ENCODE results near the gene PRXL2C. TPM values are rescaled to one million over a fixed set of nuclear protein-coding genes. Genes with fewer than 3 reads are reported as not detected.
"Not testable (repeated sequence)": the region's sequence is repeated elsewhere in the genome, so short reads cannot be mapped to it uniquely, and the experiment has no call there.

PRXL2C gene
- total RNA-seq, 1 donor from 2014 or later: 4.6 TPM

GRCh38 chr9:96619124-96619465 is 36.0 kb downstream of the PRXL2C start:
- Mint-ChIP-seq H3K27me3 (ENCODE audit: low read depth) (no peaks in the 10 kb centered on the region), H3K36me3 (no peaks in the 10 kb centered on the region), H3K9me3 (no peaks in the 10 kb centered on the region), H3K27ac (no peak overlapping the region), H3K4me1 (peaks cover 35% of the 10 kb centered on the region), H3K4me3 (peak overlapping the region; percentile 51)
- DNase-seq (ENCODE audit: low spot score in 2 of 2, unreplicated experiment in 2 of 2): peak in 1 of 2 experiments; percentile 41
- TF ChIP-seq CTCF (IDR thresholded peaks at IDR 0.05; ENCODE audit: unreplicated experiment): no peak

GRCh38 chr9:96618209-96619123 is 36.7 kb downstream of the PRXL2C start:
- DNase-seq (ENCODE audit: low spot score in 2 of 2, unreplicated experiment in 2 of 2): peak; percentile 28 to 55
- Mint-ChIP-seq H3K4me1 (peaks cover 36% of the 10 kb centered on the region), H3K4me3 (peak overlapping the region; percentile 72), H3K27ac (peak overlapping the region; percentile 85), H3K9me3 (no peaks in the 10 kb centered on the region), H3K27me3 (ENCODE audit: low read depth) (no peaks in the 10 kb centered on the region), H3K36me3 (no peaks in the 10 kb centered on the region)
- no peak for TF ChIP-seq CTCF (IDR thresholded peaks at IDR 0.05; ENCODE audit: unreplicated experiment)

GRCh38 chr9:96617439-96618185 is 37.5 kb downstream of the PRXL2C start:
- Mint-ChIP-seq H3K9me3 (no peaks in the 10 kb centered on the region), H3K4me3 (peak overlapping the region; percentile 72), H3K27ac (peak overlapping the region; percentile 85), H3K4me1 (peaks cover 44% of the 10 kb centered on the region), H3K27me3 (ENCODE audit: low read depth) (no peaks in the 10 kb centered on the region), H3K36me3 (no peaks in the 10 kb centered on the region)
- no peak for DNase-seq (ENCODE audit: low spot score in 2 of 2, unreplicated experiment in 2 of 2)
- TF ChIP-seq CTCF (IDR thresholded peaks at IDR 0.05; ENCODE audit: unreplicated experiment): no peak

GRCh38 chr9:96616817-96617438 is 38.2 kb downstream of the PRXL2C start:
- peak overlapping the region; percentile 85 for H3K27ac Mint-ChIP-seq
- no peaks in the 10 kb centered on the region for H3K9me3 Mint-ChIP-seq
- no peak for TF ChIP-seq CTCF (IDR thresholded peaks at IDR 0.05; ENCODE audit: unreplicated experiment)
- H3K36me3 Mint-ChIP-seq: no peaks in the 10 kb centered on the region
- H3K4me1 Mint-ChIP-seq: peaks cover 51% of the 10 kb centered on the region
- peak overlapping the region; percentile 72 for H3K4me3 Mint-ChIP-seq
- DNase-seq (ENCODE audit: low spot score in 2 of 2, unreplicated experiment in 2 of 2): no peak
- H3K27me3 Mint-ChIP-seq (ENCODE audit: low read depth): no peaks in the 10 kb centered on the region

- H3K27ac Mint-ChIP-seq: no peak overlapping the region
- H3K27me3 Mint-ChIP-seq (ENCODE audit: low read depth): no peaks in the 10 kb centered on the region
- H3K4me1 Mint-ChIP-seq: peaks cover 45% of the 10 kb centered on the region
- TF ChIP-seq CTCF (IDR thresholded peaks at IDR 0.05; ENCODE audit: unreplicated experiment): no peak
- H3K36me3 Mint-ChIP-seq: no peaks in the 10 kb centered on the region
- DNase-seq (ENCODE audit: low spot score in 2 of 2, unreplicated experiment in 2 of 2): no peak
- no peak overlapping the region for H3K4me3 Mint-ChIP-seq
- no peaks in the 10 kb centered on the region for H3K9me3 Mint-ChIP-seq
Measured at GRCh38 chr9:96615411-96615810, 39.7 kb downstream of the PRXL2C start.

- not testable (repeated sequence) for H3K4me3 Mint-ChIP-seq; H3K27ac Mint-ChIP-seq; H3K27me3 Mint-ChIP-seq (ENCODE audit: low read depth); DNase-seq (ENCODE audit: low spot score in 2 of 2, unreplicated experiment in 2 of 2); H3K9me3 Mint-ChIP-seq; H3K36me3 Mint-ChIP-seq
- peaks cover 39% of the 10 kb centered on the region for H3K4me1 Mint-ChIP-seq
Measured at GRCh38 chr9:96614664-96615063, 40.5 kb downstream of the PRXL2C start.
